Right forelimb (tissue), 1 donor: Measurements from ENCODE around the gene CADPS2.

Experiments used
- DNase-seq: peaks from one replicate; pipeline ENCODE4 v3.0.0-alpha.2; 2018

The CADPS2 gene

GRCh38 chr7:122886357-122887081 is at the start of gene CADPS2:
CADPS2 (minus strand) TSS chr7:122886460; CDS start chr7:122886337, 123 bp downstream.
- peak; percentile 88 for DNase-seq

GRCh38 chr7:122935620-122936019 is 49.4 kb upstream of the CADPS2 start:
- no peak for DNase-seq

GRCh38 chr7:122919643-122920181 is 33.5 kb upstream of the CADPS2 start:
- no peak for DNase-seq

- no peak for DNase-seq
These were observed 28.6 kb upstream of the CADPS2 start for GRCh38 chr7:122914812-122915211.

- DNase-seq = no peak
These were observed 27.3 kb upstream of the CADPS2 start for GRCh38 chr7:122913608-122914007.

- DNase-seq = no peak
These were observed 16.7 kb upstream of the CADPS2 start for GRCh38 chr7:122902751-122903495.

- no peak for DNase-seq
These were observed 15.0 kb upstream of the CADPS2 start for GRCh38 chr7:122901250-122901649.

GRCh38 chr7:122896509-122896908 is 10.2 kb upstream of the CADPS2 start:
- no peak for DNase-seq

GRCh38 chr7:122893486-122893885 is 7.2 kb upstream of the CADPS2 start:
- no peak for DNase-seq

- DNase-seq = no peak
These were observed 2.9 kb upstream of the CADPS2 start for GRCh38 chr7:122889116-122889515.

- DNase-seq = no peak
These were observed 1.6 kb upstream of the CADPS2 start for GRCh38 chr7:122887848-122888247.

GRCh38 chr7:122887198-122887597 is 938 bp upstream of the CADPS2 start:
- peak; percentile 56 for DNase-seq

GRCh38 chr7:122885583-122886356 is 490 bp downstream of the CADPS2 start:
- peak; percentile 80 for DNase-seq

GRCh38 chr7:122884186-122884585 is 2.1 kb downstream of the CADPS2 start:
- DNase-seq = no peak

GRCh38 chr7:122883049-122883680 is 3.1 kb downstream of the CADPS2 start:
- no peak for DNase-seq

GRCh38 chr7:122881324-122881723 is 4.9 kb downstream of the CADPS2 start:
- DNase-seq = no peak

GRCh38 chr7:122869260-122869659 is 17.0 kb downstream of the CADPS2 start:
- no peak for DNase-seq

- DNase-seq = no peak
These were observed 18.7 kb downstream of the CADPS2 start for GRCh38 chr7:122867471-122867980.

- no peak for DNase-seq
These were observed 21.4 kb downstream of the CADPS2 start for GRCh38 chr7:122864838-122865237.

- DNase-seq = no peak
These were observed 22.2 kb downstream of the CADPS2 start for GRCh38 chr7:122864016-122864415.

GRCh38 chr7:122858320-122858719 is 27.9 kb downstream of the CADPS2 start:
- no peak for DNase-seq

- DNase-seq = no peak
These were observed 35.7 kb downstream of the CADPS2 start for GRCh38 chr7:122850528-122850927.

GRCh38 chr7:122849957-122850328 is 36.3 kb downstream of the CADPS2 start:
- no peak for DNase-seq
